Measurements from ENCODE around the gene NSFL1C. TPM values are rescaled to one million over a fixed set of nuclear protein-coding genes. Genes with fewer than 3 reads are reported as not detected.

NSFL1C gene
- total RNA-seq, 6 donors from 2014 or later = 48.0 to 87.7 (median 71.4) TPM

DNA sequence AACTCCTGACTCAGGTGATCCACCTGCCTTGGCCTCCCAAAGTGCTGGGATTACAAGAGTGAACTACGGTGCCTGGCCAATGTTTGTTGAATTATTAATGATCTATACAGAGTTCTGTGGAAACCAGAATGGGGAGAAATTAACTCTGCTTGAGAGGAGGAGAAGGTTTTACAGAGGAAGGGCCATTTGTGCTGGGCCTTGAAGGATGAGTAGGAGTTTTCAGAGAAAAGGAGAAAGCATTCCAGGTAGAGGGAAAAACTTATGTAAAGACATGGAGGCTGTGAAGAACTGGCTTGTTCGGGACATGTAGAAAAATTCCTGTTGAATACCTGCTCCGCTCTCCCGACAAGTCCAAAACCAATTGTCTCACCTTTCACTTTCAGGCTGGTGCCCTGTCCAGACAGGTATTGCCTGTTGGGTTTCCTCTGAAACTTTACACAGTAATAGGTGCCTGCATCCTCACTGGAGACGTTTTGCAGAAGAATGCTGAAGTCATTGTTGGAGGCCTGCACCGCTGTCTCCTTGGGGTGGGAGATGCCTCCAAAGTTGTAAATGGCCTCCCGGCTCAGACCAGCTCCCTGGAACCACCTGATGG is 11.3 kb upstream of the NSFL1C start:
- no peak overlapping the region for H3K4me3 ChIP-seq
- ATAC-seq (ENCODE audit: low FRiP score in 2 of 2) = no peak
- H3K27me3 ChIP-seq = no peaks in the 10 kb centered on the region
- peaks cover 0 to 3% (median 0%) of the 10 kb centered on the region in 4 donors for H3K36me3 ChIP-seq
- DNase-seq = no peak
- TF ChIP-seq POLR2AphosphoS5 (IDR thresholded peaks at IDR 0.05) (no peak), EP300 (IDR thresholded peaks at IDR 0.05) (no peak), POLR2A (IDR thresholded peaks at IDR 0.05) (no peak)
- TF ChIP-seq, protein P1, sequence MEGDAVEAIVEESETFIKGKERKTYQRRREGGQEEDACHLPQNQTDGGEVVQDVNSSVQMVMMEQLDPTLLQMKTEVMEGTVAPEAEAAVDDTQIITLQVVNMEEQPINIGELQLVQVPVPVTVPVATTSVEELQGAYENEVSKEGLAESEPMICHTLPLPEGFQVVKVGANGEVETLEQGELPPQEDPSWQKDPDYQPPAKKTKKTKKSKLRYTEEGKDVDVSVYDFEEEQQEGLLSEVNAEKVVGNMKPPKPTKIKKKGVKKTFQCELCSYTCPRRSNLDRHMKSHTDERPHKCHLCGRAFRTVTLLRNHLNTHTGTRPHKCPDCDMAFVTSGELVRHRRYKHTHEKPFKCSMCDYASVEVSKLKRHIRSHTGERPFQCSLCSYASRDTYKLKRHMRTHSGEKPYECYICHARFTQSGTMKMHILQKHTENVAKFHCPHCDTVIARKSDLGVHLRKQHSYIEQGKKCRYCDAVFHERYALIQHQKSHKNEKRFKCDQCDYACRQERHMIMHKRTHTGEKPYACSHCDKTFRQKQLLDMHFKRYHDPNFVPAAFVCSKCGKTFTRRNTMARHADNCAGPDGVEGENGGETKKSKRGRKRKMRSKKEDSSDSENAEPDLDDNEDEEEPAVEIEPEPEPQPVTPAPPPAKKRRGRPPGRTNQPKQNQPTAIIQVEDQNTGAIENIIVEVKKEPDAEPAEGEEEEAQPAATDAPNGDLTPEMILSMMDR (IDR thresholded peaks at IDR 0.05) = no peak
- no peak overlapping the region for H3K27ac ChIP-seq
- H3K9me3 ChIP-seq = no peaks in the 10 kb centered on the region
- H3K4me1 ChIP-seq = no peaks in the 10 kb centered on the region
- 81 to 89% methylated on average over 7 of the region's 7 CpGs for WGBS, 2 donors

DNA sequence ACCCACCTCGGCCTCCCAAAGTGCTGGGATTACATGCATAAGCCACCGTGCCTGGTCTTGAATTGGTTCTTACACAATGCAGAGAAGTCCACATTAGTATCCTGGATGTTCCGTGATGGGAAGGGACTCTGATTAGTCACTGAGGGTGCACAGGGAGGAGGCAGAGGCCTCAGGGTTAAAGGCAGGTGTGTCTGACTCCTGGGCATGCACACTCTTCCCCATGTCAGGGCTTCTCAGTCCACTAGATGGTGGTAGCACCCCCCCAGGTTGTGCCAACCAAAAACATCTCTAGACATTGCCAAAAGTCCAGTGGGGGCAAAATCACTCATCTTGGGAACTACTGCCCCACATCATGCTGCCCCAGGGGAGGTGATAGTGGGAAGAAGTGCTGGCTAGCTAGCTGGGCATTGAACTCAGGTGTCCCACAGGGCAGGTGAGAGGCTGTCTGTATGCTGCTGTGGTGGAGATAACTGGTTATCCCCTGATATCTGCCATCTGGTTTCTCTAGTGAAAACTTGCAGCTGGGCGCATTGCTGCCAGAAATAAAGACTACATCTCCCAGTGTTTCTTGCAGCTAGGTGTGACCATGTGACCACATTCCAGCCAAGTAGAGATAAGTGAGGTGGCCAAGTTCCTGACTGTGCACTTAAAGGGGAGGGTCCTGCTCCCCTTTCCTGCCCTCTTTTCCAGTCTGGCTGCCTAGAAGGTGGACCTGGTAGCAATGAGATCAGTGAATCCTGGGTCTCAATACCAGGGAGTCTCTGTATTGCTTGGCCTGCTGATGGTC is 8.4 kb upstream of the NSFL1C start:
- Histone ChIP-seq H3K4me3 (no peak overlapping the region), H3K27ac (no peak overlapping the region), H3K36me3 (peaks cover 0 to 2% (median 0%) of the 10 kb centered on the region in 4 donors), H3K4me1 (peaks cover 0 to 6% (median 3%) of the 10 kb centered on the region in 4 donors), H3K27me3 (no peaks in the 10 kb centered on the region), H3K9me3 (no peaks in the 10 kb centered on the region)
- TF ChIP-seq POLR2AphosphoS5 (IDR thresholded peaks at IDR 0.05) (no peak), EP300 (IDR thresholded peaks at IDR 0.05) (no peak), POLR2A (IDR thresholded peaks at IDR 0.05) (no peak)
- TF ChIP-seq, protein P1 (IDR thresholded peaks at IDR 0.05) = no peak
- no peak for ATAC-seq (ENCODE audit: low FRiP score in 2 of 2)
- no peak for DNase-seq
- WGBS, 2 donors = 78 to 100% methylated on average over 2 to 4 of the region's 4 CpGs

DNA sequence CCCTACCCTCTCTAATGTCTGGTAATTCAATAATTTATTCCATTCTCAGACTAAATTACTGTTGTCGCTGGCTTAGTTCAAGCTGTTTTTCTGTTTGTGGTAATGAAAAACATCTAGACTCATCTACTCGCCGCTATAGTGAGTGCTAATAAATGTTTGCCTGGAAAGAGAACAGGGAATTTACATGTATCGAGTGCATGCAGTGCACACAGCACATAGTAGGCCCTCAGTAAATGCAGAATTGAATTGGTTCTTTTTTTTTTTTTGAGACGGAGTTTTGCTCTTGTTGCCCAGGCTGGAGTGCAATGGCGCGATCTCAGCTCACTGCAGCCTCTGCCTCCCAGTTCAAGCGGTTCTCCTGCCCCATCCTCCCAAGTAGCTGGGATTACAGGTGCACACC is 7.7 kb upstream of the NSFL1C start:
- Histone ChIP-seq H3K9me3 (no peaks in the 10 kb centered on the region), H3K27ac (no peak overlapping the region), H3K4me1 (peaks cover 3 to 13% (median 9%) of the 10 kb centered on the region in 4 donors), H3K27me3 (no peaks in the 10 kb centered on the region), H3K4me3 (no peak overlapping the region), H3K36me3 (no peaks in the 10 kb centered on the region)
- 95 to 97% methylated on average over 8 of the region's 8 CpGs for WGBS, 2 donors
- no peak for DNase-seq
- ATAC-seq (ENCODE audit: low FRiP score in 2 of 2) = no peak
- TF ChIP-seq POLR2AphosphoS5 (IDR thresholded peaks at IDR 0.05) (no peak), EP300 (IDR thresholded peaks at IDR 0.05) (no peak), POLR2A (IDR thresholded peaks at IDR 0.05) (no peak)
- TF ChIP-seq, protein P1 (IDR thresholded peaks at IDR 0.05) = no peak

DNA sequence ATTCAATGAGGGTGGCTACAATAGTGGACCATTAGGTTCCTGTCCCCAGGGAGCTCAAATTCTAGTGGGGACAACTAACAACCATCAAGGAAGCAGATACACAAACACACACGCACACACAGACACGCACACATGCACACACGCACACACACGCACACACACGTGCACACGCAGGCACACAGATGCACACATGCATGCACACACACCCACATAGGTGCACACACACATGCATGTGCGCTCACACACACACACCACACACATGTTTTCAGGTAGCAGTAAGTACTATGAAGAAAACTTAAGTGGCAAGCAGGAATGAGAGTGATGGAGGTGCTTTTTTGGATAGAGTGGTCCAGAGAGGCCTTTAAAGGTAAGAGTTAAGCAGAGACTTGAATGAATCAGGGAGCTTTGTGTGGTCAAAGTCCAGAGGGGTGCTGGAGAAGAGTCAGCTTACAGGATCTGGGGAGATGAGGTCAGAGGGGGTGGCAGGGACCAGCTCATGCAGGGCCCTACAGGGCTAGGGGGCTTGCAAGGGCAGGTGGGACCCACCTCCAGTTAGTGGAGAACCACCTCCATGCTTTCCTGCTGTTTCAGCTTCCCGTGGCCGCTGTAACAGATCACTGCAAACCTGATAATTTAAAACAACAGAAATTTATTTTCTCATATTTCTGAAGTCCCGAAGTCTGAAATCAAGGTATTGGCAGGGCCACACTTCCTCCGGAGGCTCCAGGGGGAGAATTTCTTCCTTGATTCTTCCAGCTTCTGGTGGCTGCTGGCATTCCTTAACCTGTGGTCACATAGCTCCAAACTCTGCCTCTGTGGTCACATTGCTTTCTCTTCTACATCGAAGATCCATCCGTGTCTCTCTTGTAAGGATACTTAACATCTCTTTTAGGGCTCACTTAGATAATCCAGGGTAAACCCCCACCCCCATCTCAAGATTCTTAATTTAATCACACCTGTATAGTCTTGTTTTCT is 6.9 kb upstream of the NSFL1C start:
- 87 to 89% methylated on average over 13 of the region's 13 CpGs for WGBS, 2 donors
- Histone ChIP-seq H3K4me3 (no peak overlapping the region), H3K4me1 (peaks cover 10 to 20% (median 11%) of the 10 kb centered on the region in 4 donors), H3K9me3 (no peaks in the 10 kb centered on the region), H3K27me3 (no peaks in the 10 kb centered on the region), H3K27ac (peak overlapping the region in 1 of 4 donors; percentile 30), H3K36me3 (no peaks in the 10 kb centered on the region)
- ATAC-seq (ENCODE audit: low FRiP score in 2 of 2) = no peak
- peak in 1 of 2 donors; percentile 16 for DNase-seq
- TF ChIP-seq POLR2AphosphoS5 (IDR thresholded peaks at IDR 0.05) = no peak
- TF ChIP-seq POLR2A (IDR thresholded peaks at IDR 0.05) = no peak
- no peak for TF ChIP-seq EP300 (IDR thresholded peaks at IDR 0.05)
- TF ChIP-seq, protein P1 (IDR thresholded peaks at IDR 0.05) = no peak

All from upper lobe of left lung (tissue), 6 donors.